HG02642 (cell line): ENCODE measurements around the gene PLEKHB1.

Source experiments
- ATAC-seq: cut with Tn5 transposase; IDR thresholded peaks from one replicate; pipeline ENCODE4 v1.9.1; 2021; ENCODE audit warnings: mild to moderate bottlenecking; ENCODE audit not compliant: unreplicated experiment, poor library complexity

PLEKHB1 gene

GRCh38 chr11:73647459-73648100 lies 1.2 kb downstream of the PLEKHB1 start:
- ATAC-seq, result peak; percentile 78

- no peak for ATAC-seq
Observed at GRCh38 chr11:73648121-73648520, 1.7 kb downstream of the PLEKHB1 start.

GRCh38 chr11:73648571-73649046 lies 2.2 kb downstream of the PLEKHB1 start:
- ATAC-seq, result no peak

- ATAC-seq, result no peak
Observed at GRCh38 chr11:73649206-73649605, 2.8 kb downstream of the PLEKHB1 start.

- ATAC-seq, result no peak
Observed at GRCh38 chr11:73650400-73650799, 4.0 kb downstream of the PLEKHB1 start.

- ATAC-seq, result no peak
Observed at GRCh38 chr11:73651252-73651651, 4.9 kb downstream of the PLEKHB1 start.

- no peak for ATAC-seq
Observed at GRCh38 chr11:73651661-73652045, 5.3 kb downstream of the PLEKHB1 start.

- no peak for ATAC-seq
Observed at GRCh38 chr11:73652046-73652730, 5.8 kb downstream of the PLEKHB1 start.

GRCh38 chr11:73652856-73653559 lies 6.6 kb downstream of the PLEKHB1 start:
- ATAC-seq, result no peak

GRCh38 chr11:73653996-73654395 lies 7.6 kb downstream of the PLEKHB1 start:
- no peak for ATAC-seq

- ATAC-seq, result no peak
Observed at GRCh38 chr11:73654482-73655021, 8.2 kb downstream of the PLEKHB1 start.

GRCh38 chr11:73655686-73656085 lies 9.3 kb downstream of the PLEKHB1 start:
- ATAC-seq, result no peak

- ATAC-seq, result no peak
Observed at GRCh38 chr11:73656985-73657384, 10.6 kb downstream of the PLEKHB1 start.

GRCh38 chr11:73659961-73660360 lies 13.6 kb downstream of the PLEKHB1 start:
- ATAC-seq, result no peak

GRCh38 chr11:73660497-73661034 lies 14.2 kb downstream of the PLEKHB1 start:
- ATAC-seq, result peak; percentile 16

- ATAC-seq, result peak; percentile 83
Observed at GRCh38 chr11:73661035-73661628, 14.8 kb downstream of the PLEKHB1 start.

GRCh38 chr11:73662445-73663157 lies 16.2 kb downstream of the PLEKHB1 start:
- ATAC-seq, result no peak

- ATAC-seq, result no peak
Observed at GRCh38 chr11:73663604-73664495, 17.5 kb downstream of the PLEKHB1 start.

- no peak for ATAC-seq
Observed at GRCh38 chr11:73664877-73665276, 18.5 kb downstream of the PLEKHB1 start.
